Transverse colon (tissue), 4 donors: ENCODE measurements around the gene RAB25. TPM values are rescaled to one million over a fixed set of nuclear protein-coding genes. Genes with fewer than 3 reads are reported as not detected.

ENCODE experiments used
- DNase-seq: peaks from one replicate; pipeline ENCODE4 v3.0.0-alpha.2; 2019
- H3K27ac ChIP-seq, 4 donors: fragments of 200-600 bp; sonication (generic); 2 replicates each; pipeline ENCODE4 v1.5.1; 2016 to 2018; ENCODE audit warnings: inconsistent platforms in 4 of 4
- H3K27me3 ChIP-seq: fragments of 200-600 bp; sonication (generic); 2 replicates; pipeline ENCODE4 v1.5.1; 2017; ENCODE audit warnings: inconsistent platforms
- H3K36me3 ChIP-seq, 4 donors: fragments of 200-600 bp; sonication (generic); 2 replicates each; pipeline ENCODE4 v1.5.1; 2017 to 2019; ENCODE audit warnings: inconsistent platforms in 4 of 4
- H3K4me1 ChIP-seq, 4 donors: fragments of 200-600 bp; sonication (generic); 2 replicates each; pipeline ENCODE4 v1.5.1; 2017 to 2020; ENCODE audit warnings: inconsistent platforms in 4 of 4
- H3K4me3 ChIP-seq, 4 donors: fragments of 200-600 bp; sonication (generic); 1 replicate in 1 of 4; 2 replicates in 3 of 4; pipeline versions ENCODE4 v1.5.1 to v1.6.1; 2017 to 2019; ENCODE audit warnings: inconsistent platforms in 4 of 4
- H3K9me3 ChIP-seq, 2 donors: fragments of 200-600 bp; sonication (generic); 2 replicates each; pipeline ENCODE4 v1.5.1; 2017 to 2019; ENCODE audit warnings: inconsistent platforms in 2 of 2
- EP300 ChIP-seq: sonication (generic); formaldehyde crosslinking; IDR thresholded peaks from one replicate; pipeline ENCODE4 v1.6.1; 2017; ENCODE audit warnings: antibody characterized with exemption, low read depth
- POLR2A ChIP-seq: fragments of 450-650 bp; IDR thresholded peaks from one replicate; pipeline ENCODE4 v1.6.1; 2016; ENCODE audit warnings: antibody characterized with exemption, mild to moderate bottlenecking, moderate library complexity
- POLR2AphosphoS5 ChIP-seq, 3 donors: sonication (generic); formaldehyde crosslinking; IDR thresholded peaks; one replicate each; pipeline ENCODE4 v1.6.1; 2016; ENCODE audit warnings: antibody characterized with exemption in 3 of 3
- WGBS, 2 donors: methylation state at CpG; one replicate each; pipeline ENCODE4 v1.1.5; 2018; ENCODE audit warnings: low coverage in 1 of 2; 5-methylcytosine and 5-hydroxymethylcytosine counted together
- in situ Hi-C, 4 donors: fragments of 200-750 bp; cut with MboI; loops; one replicate each; pipeline versions ENCODE4 v1.15.0 to v1.15.1; 2017; ENCODE audit warnings: low sequenced_read_pairs in 3 of 4, low pct_ligation_motif_present in 1 of 4, low pct_unique_long_range_greater_than_20kb in 1 of 4
- intact Hi-C: fragments of 100-400 bp; cut with DNase I; formaldehyde crosslinking; loops from one replicate; pipeline ENCODE4 v1.15.1; 2023; ENCODE audit warnings: low total_unique reads
- total RNA-seq, 4 donors: library from RNA; depleted of rRNA; stranded (reverse); fragments of >200 nt; gene quantifications; one replicate each; pipeline ENCODE4 v1.1.0, GENCODE V29; 2016
- TF ChIP-seq, protein P1 (sequence below), 5 experiments: fragments of 200-600 bp in 3 of 5; fragments of 450-650 bp in 2 of 5; sonication (generic) in 3 of 5; IDR thresholded peaks; 1 replicate in 2 of 5; 2 replicates in 3 of 5; pipeline ENCODE4 v1.5.1; 2016 to 2017; ENCODE audit warnings: antibody characterized with exemption in 5 of 5, inconsistent platforms in 3 of 5, mild to moderate bottlenecking in 2 of 5, moderate library complexity in 1 of 5

The RAB25 gene
- total RNA-seq, 4 donors from 2014 or later = 140 to 213 (median 174) TPM

- H3K9me3 ChIP-seq = no peaks in the 10 kb centered on the region
- in situ Hi-C loops = no loop called here
- H3K27me3 ChIP-seq = no peaks in the 10 kb centered on the region
- peak overlapping the region; percentile 91 to 97 (median 94) for H3K27ac ChIP-seq
- no peaks in the 10 kb centered on the region for H3K36me3 ChIP-seq
- no peak for DNase-seq
- peaks cover 39 to 69% (median 64%) of the 10 kb centered on the region in 4 donors for H3K4me1 ChIP-seq
- intact Hi-C loops = loop anchor here (2.0 kb wide), 1 partner anchor 18 kb away; no protein-coding TSS in a partner anchor
- H3K4me3 ChIP-seq = peak overlapping the region in 3 of 4 donors; percentile 34 to 50 (median 34)
- 63 to 80% methylated on average over 1 to 11 of the region's 11 CpGs for WGBS, 2 donors
- TF ChIP-seq POLR2A = no peak
- no peak for TF ChIP-seq EP300
- TF ChIP-seq, protein P1, sequence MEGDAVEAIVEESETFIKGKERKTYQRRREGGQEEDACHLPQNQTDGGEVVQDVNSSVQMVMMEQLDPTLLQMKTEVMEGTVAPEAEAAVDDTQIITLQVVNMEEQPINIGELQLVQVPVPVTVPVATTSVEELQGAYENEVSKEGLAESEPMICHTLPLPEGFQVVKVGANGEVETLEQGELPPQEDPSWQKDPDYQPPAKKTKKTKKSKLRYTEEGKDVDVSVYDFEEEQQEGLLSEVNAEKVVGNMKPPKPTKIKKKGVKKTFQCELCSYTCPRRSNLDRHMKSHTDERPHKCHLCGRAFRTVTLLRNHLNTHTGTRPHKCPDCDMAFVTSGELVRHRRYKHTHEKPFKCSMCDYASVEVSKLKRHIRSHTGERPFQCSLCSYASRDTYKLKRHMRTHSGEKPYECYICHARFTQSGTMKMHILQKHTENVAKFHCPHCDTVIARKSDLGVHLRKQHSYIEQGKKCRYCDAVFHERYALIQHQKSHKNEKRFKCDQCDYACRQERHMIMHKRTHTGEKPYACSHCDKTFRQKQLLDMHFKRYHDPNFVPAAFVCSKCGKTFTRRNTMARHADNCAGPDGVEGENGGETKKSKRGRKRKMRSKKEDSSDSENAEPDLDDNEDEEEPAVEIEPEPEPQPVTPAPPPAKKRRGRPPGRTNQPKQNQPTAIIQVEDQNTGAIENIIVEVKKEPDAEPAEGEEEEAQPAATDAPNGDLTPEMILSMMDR (IDR thresholded peaks at IDR 0.05) = peak in 1 of 5 experiments; percentile 27
Measured at GRCh38 chr1:156104861-156105832, 44.2 kb downstream of the RAB25 start.

DNA sequence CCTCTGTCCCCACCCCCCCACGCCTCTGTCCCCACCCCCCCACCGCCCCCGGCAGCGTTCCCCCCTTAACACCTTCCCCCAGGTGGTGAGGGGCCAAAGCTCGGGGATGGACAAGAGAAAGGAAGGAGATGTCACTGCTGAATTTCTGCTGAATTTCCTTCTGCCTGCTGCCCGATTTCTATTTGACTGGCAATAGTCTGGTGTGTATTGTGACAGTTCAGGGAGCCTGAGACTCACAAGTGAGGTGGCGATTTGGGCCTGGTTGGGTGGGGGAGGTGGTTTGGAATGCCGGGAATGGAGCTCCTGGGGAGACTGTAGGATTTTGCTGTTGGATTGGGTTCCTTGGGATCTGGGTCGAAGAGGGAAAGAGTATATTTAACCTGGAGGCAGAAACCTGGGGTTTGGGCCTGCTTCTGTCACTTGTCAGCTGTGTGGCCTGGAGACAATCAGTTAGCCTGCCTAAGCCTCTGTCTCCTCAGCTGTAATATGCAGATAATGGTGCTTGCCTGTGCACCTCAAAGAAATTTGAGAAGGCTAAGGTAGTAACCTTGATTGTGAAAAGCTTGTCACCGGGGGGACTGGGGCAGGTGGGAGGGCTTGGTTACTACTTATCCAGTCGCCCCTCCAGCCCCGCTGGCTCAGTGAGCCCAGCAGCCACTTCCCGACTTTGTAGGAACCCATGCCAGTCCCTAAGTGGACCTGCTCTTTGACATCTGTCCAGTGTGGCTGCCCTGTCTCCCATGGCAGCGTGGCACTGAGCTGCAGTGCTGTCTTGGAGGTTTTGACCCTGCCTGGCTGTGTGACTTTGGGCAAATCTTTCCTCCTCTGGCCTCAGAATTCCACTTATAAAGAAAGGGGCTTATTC, 45.9 kb downstream of the RAB25 start:
- intact Hi-C loops (no loop called here), in situ Hi-C loops (no loop called here)
- Histone ChIP-seq H3K4me1 (peaks cover 39 to 59% (median 51%) of the 10 kb centered on the region in 4 donors), H3K4me3 (peak overlapping the region in 2 of 4 donors; percentile 34 to 50), H3K27me3 (no peaks in the 10 kb centered on the region), H3K36me3 (no peaks in the 10 kb centered on the region), H3K9me3 (no peaks in the 10 kb centered on the region), H3K27ac (peak overlapping the region; percentile 91 to 97 (median 94))
- TF ChIP-seq, protein P1 (IDR thresholded peaks at IDR 0.05) = no peak
- no peak for TF ChIP-seq EP300
- no peak for TF ChIP-seq POLR2AphosphoS5 (IDR thresholded peaks at IDR 0.05)
- no peak for DNase-seq
- 51 to 67% methylated on average over 4 to 10 of the region's 14 CpGs for WGBS, 2 donors

DNA sequence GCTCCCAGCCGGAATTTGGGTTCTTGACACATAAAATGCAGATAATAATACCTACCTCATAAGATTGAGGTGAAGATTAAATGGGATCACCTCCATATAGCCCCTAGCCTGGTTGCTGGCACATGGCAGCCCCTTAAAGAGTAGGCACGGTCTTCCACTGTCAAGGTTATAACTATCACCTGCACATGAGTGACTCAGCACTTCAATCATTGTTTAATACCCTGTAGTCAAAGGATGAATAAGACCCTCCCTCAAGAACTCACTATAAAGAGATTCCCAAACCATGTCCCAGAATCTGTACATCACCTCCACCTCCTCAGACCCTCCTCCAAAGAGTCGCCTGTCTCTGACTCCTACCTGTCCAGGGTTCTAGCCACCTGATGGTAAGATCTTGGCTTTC, 47.1 kb downstream of the RAB25 start:
- Histone ChIP-seq H3K4me3 (no peak overlapping the region), H3K27ac (peak overlapping the region in 3 of 4 donors; percentile 94 to 97 (median 95)), H3K36me3 (no peaks in the 10 kb centered on the region), H3K4me1 (peaks cover 27 to 52% (median 43%) of the 10 kb centered on the region in 4 donors), H3K27me3 (no peaks in the 10 kb centered on the region), H3K9me3 (no peaks in the 10 kb centered on the region)
- in situ Hi-C loops (no loop called here), intact Hi-C loops (no loop called here)
- TF ChIP-seq POLR2AphosphoS5 (IDR thresholded peaks at IDR 0.05) (no peak), EP300 (no peak), POLR2A (no peak)
- TF ChIP-seq, protein P1 (IDR thresholded peaks at IDR 0.05) = no peak
- DNase-seq = no peak
- 91% methylated on average over 3 of the region's 3 CpGs; no CpG with 5 or more reads in 1 of the 2 donors for WGBS, 2 donors
